Daoy (cell line): ENCODE data around the gene FIBP. TPM values are rescaled to one million over a fixed set of nuclear protein-coding genes. Genes with fewer than 3 reads are reported as not detected.

ENCODE experiments used
- DNase-seq: peaks from one replicate; pipeline ENCODE4 v3.0.0-alpha.2; 2015; ENCODE audit warnings: low read depth
- total RNA-seq: library from RNA; depleted of rRNA; stranded (reverse); fragments of >200 nt; shearing (Covaris generic); gene quantifications from 2 replicates; pipeline ENCODE4 v1.2.3, GENCODE V29; 2014

Gene FIBP
- total RNA-seq, 1 experiment from 2014 or later, result 104 TPM

DNA sequence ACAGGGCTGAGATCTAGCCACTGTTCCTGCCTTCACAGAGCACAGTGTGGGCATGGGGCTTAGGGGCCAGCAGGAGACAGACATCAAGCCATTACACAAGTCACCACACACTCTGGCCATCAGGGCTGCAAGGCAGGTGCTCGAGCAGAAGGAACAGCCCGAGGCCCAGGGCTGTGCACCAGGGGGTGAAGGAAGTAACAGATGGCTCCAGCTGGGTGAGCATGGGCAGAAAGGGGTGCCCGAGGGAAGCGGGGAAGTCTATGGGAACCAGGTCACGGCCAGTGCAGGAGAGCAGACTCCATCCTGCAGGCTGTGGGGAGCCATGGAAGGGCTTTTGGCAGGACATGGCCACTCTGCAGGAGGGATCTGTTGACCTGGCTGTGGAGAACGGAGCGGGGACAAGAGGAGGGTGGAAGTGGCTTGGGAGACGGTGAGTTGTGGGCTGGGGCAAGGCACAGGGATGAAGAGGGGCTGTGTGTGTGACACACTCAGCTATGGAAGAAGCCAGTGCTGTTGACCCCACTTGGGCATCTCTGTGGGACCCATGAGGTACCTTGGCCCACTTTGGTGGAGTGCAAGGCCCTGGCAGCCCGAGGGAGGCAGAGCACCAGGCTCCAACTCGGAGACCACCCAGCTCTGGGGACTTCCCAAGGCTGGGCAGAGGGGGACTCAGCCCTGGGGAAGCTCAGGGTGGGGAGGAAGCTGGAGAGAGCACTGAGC is 27.0 kb upstream of the FIBP start:
- DNase-seq, result peak; percentile 68

DNA sequence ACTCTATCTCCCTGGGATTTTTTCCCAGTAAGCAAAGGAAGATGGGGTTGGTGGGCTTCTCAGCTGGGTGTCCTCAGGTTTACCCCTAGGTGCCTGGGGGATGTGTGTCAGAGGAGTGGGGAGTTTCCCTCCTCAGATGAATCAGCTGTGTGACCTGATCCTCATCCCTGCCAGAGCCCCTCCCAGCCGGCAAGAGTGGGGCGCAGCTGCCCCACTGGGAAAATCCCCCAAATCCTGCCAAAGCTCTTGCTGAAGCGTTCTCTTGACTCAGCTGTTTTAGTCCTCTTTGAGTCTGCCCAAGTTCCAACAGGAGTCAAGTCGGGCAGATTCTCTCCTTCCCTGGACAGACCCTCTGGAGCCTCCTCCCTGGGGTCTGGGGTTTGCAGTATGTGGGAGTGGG is 24.6 kb upstream of the FIBP start:
- DNase-seq, result peak; percentile 94

DNA sequence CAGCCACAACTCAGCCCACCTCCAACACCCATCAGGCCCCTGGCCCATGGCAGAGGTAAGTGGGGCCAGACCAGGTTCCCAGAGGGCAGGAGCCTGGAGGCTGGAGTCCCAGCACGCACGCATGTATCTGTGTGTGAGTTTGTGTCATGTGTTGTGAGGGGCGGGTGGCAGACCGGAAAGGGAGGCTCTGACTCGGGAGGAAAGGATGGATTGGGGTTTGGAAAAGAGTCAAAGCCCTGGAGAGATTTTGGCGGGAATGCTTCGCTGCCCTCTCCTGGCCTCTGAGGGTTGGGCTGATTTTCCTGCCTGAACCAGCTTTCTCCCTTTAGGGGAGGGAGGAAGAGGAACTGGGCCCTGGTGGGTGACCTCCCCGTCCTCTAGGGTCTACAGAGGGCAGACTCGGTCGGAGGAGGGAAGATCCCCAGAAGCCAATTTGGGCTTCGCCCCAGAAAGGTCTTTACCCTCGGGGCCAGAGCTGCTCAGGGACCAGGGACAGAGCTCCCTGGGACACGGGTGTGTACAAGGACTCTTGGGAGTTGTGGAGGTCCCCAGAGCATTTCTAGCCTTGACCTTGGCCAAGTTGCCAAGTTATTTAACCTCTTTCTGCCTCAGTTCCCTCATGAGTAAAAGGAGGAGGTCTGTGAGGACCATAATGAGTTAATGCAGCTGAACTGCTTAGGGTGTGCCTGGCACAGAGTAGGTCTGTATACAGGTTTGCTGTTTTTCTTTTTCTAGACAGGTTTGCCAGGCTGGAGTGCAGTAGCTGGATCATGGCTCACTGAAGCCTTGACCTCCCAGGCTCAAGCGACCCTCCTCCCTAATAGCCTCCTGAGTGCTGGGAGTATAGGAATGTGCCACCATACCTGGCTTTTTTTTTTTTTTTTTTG is 23.7 kb upstream of the FIBP start:
- peak; percentile 96 for DNase-seq

DNA sequence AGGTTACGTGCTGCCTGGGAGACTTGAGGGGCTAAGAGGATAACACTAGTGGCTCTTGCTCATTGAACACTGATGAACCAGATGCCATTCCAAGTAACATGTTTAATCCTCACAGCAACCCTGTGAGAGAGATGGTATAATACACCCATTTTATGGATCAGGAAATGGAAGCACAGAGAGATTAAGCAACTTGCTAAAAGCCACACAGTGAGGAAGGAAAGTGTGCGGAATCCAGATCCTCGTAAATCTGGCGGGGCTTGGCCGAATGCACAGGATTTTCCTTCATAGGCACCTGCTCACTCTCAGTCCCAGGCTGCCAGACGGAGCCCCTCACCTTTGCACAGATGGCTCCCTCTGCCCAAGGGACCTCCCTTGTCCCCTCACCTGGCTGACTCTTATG is 19.6 kb upstream of the FIBP start:
- no peak for DNase-seq

DNA sequence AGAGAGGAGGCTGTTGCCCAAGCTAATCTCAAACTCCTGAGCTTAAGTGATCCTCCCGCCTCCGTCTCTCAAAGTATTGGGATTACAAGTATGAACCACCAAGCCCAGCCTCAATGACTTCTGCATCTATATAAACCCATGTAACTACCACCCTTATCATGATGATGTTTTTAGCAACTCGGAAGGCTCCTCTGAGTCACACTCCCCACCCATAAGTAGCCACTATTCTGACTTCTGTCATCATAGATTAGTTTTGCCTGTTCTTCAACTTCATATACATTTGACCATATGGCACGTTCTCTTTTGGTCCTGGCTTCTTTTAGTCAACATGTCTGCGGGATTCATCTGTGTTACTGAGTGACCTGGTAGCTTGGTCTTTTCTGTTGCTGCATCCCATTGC is 18.3 kb upstream of the FIBP start:
- peak; percentile 27 for DNase-seq

DNA sequence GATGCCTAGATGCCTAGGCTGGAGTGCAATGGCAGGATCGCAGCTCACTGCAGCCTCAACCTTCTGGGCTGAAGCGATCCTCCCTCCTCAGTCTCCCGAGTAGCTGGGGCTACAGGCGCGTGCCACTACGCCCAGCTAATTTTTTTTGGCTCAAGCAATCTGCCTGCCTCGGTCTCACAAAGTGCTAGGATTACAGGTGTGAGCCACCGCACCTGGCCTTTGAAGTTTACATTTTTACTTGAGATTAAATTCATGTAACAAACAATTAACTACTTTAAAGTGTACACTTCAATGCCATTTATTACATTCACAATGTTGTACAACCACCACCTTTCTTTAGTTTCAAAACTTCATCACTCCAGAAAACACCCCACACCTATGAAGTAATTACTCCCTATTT is 15.4 kb upstream of the FIBP start:
- DNase-seq, result no peak

DNA sequence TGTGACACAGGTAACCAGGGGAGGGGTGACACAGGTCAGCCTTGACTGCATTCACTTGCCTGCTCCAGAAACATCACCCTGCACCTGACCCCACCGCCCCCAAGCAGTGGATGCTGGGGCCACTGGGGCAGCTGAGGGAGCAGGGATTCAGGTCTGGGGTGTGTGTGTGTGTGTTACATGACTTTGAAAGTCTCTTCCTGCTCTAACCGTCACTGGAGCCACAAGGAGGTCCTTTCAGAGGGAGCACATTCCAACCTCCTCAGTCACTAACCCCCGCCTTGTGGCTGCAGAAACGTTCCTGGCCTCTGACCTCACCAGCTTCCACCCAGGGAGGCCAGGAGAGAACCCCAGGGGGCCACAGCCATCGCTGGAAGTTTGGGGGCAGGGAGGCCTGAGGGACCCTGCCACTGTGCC is 14.8 kb upstream of the FIBP start:
- peak; percentile 96 for DNase-seq

DNA sequence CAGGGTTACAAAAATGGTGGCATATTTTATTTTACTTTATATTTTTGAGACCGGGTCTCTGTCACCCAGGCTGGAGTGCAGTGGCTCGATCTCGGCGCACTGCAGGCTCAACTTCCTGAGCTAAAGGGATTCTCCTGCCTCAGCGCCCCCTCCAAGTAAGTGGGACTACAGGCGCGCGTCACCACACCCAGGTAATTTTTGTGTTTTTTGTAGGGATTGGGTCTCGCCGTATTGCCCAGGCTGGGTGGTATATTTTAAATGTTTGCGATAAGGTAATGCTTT is 12.6 kb upstream of the FIBP start:
- no peak for DNase-seq

DNA sequence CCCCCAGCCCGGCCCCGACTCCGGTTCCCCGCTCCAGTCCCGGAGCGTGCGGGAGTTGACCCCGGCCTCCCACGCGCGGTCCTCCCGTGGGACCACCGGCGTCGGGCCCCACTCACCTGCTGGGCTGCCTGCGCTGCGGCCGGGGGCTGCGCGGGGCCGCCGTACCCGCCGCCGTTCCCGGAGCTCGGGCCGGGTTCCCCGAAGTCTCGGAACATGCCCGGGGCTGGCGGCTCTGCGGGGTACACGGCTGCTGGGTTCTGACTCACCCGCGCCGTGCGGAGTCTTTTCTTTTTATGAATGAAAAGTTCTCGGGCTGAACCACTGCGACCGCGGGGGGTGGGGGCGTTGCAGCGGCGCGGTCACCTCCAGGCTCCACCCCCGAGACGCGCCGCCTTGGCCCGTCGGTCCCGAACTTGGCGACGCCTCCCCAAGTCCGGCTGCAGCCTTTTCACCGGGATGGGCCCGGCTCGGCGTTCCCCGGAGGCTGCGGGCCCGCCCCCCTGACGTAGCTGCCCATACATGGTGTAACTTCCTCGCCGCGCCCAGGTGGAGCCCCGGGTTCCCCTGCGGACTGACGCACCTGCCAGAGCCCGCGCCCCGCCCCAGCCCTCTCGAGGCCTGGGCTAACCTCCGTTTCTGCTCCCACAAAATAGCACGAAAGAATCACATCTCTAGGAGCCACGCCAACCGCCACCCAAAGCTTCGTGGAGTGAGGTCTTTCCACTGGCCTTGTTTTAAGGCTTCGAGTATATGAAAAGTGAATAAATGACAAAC is 12.0 kb upstream of the FIBP start, which contains the start of gene FOSL1:
FOSL1 (minus strand) TSS at position 264 of the 774 bp plus-strand sequence; CDS start at position 215, 49 bp downstream.
- peak; percentile 98 for DNase-seq

DNA sequence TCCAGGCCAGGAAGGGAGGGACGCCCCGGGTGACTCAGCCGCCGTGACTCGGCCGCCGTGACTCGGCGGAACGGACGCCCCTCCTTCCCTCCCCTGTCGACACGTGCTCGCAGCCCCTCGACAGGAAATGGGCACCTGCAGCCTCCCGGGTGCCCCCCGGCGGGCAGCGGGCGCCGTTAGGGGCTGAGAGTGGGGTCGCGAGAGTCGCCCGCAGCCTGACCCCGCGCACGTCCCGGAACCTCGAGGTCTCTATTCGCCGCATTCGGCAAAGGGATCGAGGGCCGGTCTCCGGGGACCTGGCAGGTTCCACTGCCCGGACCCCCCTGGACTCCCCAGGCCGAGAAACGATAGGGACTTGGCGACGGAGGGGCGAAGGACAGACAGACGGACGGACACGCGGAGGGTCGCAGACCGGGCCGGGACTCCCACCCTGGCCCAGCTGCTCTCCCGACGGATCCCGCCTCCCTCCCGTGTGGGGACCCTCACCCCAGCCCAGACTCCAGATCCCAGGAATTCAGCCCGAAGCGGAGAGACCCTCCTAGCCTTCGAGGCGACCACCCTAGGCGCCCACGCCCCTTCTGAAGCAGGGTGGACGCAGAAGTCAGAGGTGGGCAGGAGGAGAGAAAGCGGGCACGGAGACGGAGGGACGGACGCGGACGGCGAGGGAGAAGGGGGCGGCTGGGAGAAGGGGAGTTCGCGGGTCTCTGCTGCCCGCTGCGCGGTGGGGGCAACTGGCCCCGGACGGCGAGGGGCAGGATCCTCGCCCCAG is 11.3 kb upstream of the FIBP start:
- DNase-seq, result peak; percentile 96

DNA sequence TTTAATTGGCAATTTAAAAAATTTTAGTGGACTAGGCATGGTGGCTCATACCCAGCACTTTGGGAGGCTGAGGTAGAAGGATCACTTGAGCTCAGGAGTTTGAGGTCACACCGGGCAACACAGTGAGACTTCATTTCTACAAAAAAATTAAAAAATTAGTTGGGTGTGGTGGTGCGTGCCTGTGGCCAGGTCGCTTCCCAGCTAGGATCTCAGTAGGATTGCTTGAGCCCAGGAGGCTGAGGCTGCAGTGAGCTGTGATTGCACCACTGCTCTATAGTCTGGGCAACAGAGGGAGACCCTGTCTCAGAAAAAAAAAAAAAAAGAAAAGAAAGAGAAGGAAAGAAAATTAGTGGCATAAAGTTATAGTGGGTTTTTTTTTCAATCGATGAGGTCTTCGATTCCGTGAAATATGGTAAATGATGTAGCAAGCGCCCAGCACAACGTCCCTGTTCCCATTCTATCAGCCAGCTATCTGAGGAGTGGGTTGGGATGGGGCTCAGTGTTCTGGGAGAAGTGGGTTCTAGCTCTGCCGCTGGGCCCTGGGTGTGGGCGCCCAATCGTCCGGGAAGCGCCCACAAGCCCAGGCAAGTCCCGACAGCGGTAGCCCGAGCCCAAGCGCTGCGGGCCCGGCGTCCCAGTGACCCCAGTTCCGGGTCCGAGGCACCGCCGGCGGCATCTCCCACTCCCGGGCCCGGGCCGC is 10.5 kb upstream of the FIBP start:
- DNase-seq, result no peak

DNA sequence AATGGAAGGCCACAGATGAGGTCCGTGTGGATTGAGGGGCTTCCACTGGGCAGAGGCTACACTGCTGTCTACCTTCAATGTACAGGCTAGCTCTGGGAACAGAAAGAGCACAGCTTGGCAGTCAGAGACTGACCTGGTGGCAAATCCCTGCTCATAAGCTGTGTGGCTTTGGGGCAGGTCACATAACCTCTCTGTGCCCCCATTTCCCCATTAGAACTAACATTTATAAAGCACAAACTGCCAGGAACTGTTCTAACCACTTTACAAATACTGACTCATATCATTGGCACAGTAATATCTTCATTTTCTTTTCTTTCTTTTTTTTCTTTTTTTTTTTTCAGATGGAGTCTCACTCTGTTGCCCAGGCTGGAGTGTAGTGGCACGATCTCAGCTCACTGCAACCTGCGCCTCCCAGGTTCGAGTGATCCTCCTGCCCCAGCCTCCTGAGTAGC is 8.8 kb upstream of the FIBP start:
- no peak for DNase-seq

DNA sequence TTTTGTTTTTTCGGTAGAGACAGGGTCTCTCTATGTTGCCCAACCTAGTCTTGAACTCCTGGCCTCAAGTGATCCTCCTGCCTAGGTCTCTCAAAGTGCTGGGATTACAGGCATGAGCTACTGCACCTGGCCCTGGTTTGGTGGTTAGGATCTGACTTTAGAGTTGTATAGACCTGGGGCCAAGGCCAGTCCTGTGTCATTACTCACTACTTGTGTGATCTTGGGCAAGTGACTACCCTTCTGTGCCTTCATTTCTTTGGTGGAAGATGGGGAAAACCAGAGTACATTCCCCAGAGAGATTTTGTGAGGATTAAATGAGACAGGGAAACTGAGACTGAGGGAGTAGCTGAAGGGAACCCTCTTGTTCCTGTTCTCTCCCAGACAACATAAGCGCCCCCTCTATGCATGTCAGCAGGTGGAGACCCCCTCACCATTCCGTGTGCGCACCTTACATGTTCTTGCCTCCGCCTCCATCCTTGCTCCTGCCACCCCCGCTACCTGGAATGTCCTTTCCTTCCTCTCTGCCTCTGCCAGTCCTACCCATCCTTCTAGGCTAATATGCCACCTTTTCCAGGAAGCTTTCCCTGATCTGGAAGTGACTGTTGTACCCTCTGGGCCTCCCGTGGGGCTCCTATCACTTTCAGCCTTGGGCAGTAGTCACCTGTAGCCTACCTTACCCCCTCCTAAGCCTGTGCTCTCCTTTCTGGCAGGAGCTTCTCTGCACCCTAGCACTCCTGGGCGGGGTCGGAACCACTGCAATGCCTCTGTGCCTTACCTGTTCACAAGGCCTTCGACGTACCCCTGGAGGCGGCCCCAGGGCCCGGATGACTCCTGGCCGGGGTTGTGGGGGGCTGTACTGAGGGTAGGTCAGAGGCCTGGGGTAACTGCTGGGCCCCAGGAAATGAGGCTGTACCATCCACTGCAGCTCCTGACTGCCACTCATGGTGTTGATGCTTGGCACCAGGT is 8.0 kb upstream of the FIBP start:
- DNase-seq, result no peak

DNA sequence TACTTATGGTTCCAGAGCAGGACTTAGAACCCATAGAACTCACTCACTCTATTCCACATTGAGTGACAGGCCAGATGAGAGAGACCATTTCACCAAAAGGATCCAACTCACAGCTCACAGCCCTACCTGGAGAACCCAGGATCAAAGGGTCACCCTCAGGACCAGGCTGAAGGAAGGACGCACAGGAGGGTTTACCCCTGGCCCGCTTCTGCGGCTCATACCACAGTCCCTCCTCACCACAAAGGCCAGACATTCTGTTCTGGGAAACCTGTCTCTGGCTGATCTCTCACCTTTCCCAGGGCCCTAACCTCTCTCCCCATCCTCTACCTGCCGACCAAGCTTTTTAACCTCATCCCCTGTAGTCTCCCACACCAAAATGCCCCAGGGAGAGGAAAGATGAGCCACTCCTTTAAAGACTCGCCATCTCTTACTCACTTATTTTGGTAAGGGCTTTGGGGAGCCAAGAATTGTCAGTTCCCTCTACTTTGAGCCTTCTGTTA is 7.3 kb upstream of the FIBP start:
- peak; percentile 23 for DNase-seq

DNA sequence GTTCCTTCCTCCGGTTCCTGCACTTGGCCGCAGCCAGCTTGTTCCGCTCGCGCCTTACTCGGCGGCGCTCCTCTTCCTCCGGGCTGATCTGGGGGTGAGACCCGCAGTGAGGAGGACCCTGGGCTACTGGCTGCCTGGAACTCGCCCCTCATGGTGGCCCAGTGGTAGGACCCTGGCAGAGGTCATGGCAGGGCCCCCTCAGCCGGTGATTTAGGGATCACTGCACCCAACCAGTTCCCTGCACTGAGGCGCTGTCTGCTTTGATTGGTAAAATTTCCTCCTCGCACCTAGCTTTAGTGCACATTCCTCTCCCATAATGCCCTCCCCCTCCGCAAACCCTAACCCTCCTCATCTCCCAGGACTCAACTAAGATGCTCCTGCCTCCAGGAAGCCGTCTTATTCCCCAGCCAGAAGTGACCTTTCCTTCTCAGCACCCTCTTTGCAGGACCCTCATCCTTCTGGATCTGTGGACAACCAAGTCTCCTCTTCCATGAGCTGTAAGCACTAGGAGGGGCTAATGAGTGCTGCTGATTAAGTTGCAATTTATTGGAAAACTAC is 5.8 kb upstream of the FIBP start:
- peak; percentile 41 for DNase-seq

DNA sequence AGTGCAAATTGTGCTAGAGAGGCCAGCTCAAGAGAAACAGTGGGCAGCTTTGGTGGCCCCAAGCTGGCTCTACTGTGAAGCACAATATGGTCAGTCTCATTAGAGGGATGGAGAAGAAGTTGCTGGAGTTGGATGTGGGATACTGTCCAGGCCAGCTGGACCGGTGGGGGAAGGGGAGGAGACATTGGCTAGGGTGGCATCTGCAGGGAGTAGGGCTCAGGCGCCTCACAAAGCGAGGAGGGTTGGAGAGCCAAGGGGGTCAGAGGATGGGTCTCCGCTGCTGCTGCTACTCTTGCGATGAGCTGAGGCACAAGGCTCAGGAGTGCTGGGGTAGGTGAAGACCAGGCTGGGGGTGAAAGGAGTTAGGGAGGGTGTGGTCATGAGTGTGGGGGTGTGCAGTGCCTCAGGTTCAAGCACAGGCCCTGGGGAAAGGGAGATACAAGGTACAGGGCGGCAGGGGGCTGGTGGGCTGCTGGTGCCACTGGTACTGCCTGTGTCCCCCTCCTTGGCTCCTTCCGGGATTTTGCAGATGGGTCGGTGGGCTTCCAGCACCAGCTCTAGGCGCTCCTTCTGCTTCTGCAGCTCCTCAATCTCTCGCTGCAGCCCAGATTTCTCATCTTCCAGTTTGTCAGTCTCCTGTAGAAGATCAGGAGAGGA is 4.5 kb upstream of the FIBP start:
- DNase-seq, result peak; percentile 33

DNA sequence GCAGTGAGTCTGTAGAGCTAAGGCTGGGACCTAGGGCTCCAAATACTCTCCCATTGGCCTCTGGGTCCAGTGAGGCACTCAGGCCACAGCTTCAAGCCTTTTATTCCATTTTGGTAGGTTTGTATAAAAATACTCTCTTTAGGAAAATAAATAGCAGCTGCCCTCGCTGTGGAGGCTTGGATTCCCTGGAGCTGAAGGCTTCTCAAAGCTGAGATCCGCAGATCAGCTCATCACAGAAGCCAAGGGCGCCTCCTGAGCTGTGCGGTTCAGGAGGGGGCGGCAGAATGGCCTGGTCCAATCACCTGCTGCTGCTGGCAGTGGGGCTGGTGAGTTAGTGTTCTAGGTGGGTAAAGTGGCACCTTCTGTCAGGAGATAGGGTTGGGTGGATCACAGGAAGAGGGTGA is 3.9 kb upstream of the FIBP start:
- peak; percentile 51 for DNase-seq
